Gastrocnemius medialis (tissue), 4 donors: ENCODE data around the gene TMEM150A. TPM values are rescaled to one million over a fixed set of nuclear protein-coding genes. Genes with fewer than 3 reads are reported as not detected.
A peak's percentile ranks its signal among the peaks of the same experiment; 100 is the strongest.
"Not testable (repeated sequence)": the region's sequence is repeated elsewhere in the genome, so short reads cannot be mapped to it uniquely, and the experiment has no call there.

Experiments used
- ATAC-seq, 2 donors: fragments of 150-250 bp; one replicate each; pipeline ENCODE4 v1.9.1; 2016
- DNase-seq, 2 donors: peaks; one replicate each; pipeline ENCODE4 v3.0.0-alpha.2; 2019
- H3K27ac ChIP-seq, 4 donors: fragments of 200-600 bp; sonication (generic); 1 replicate in 1 of 4; 2 replicates in 3 of 4; pipeline ENCODE4 v1.5.1; 2016 to 2018; ENCODE audit warnings: mild to moderate bottlenecking in 2 of 4, moderate library complexity in 1 of 4
- H3K27me3 ChIP-seq, 3 donors: fragments of 200-600 bp; sonication (generic) in 2 of 3; 1 replicate in 1 of 3; 2 replicates in 2 of 3; pipeline versions ENCODE4 v1.5.1 to v1.6.0; 2016 to 2019; ENCODE audit warnings: mild to moderate bottlenecking in 1 of 3, moderate library complexity in 1 of 3
- H3K36me3 ChIP-seq, 2 donors: fragments of 200-600 bp; sonication (generic) in 1 of 2; one replicate each; pipeline ENCODE4 v1.5.1; 2017 to 2018
- H3K4me1 ChIP-seq, 2 donors: fragments of 200-600 bp; sonication (generic) in 1 of 2; one replicate each; pipeline ENCODE4 v1.5.1; 2016 to 2017; ENCODE audit warnings: mild to moderate bottlenecking in 2 of 2
- H3K4me3 ChIP-seq, 4 donors: fragments of 200-600 bp; sonication (generic) in 3 of 4; 1 replicate in 1 of 4; 2 replicates in 3 of 4; pipeline ENCODE4 v1.5.1; 2016 to 2019; ENCODE audit warnings: mild to moderate bottlenecking in 2 of 4
- H3K9me3 ChIP-seq, 3 donors: fragments of 200-600 bp; sonication (generic) in 2 of 3; 1 replicate in 1 of 3; 2 replicates in 2 of 3; pipeline ENCODE4 v1.5.1; 2016 to 2019
- CTCF ChIP-seq, 5 experiments: fragments of 450-650 bp in 3 of 5; fragments of 200-600 bp in 2 of 5; sonication (generic) in 2 of 5; IDR thresholded peaks in 4 of 5; conservative IDR thresholded peaks in 1 of 5; 1 replicate in 4 of 5; 2 replicates in 1 of 5; pipeline ENCODE4 v1.5.1; 2016 to 2019; ENCODE audit warnings: antibody characterized with exemption in 5 of 5, mild to moderate bottlenecking in 3 of 5, moderate library complexity in 3 of 5
- POLR2A ChIP-seq, 2 donors: fragments of 450-650 bp; IDR thresholded peaks; one replicate each; pipeline ENCODE4 v1.6.1; 2017; ENCODE audit warnings: antibody characterized with exemption in 2 of 2, mild to moderate bottlenecking in 2 of 2, moderate library complexity in 2 of 2
- in situ Hi-C, 4 donors: fragments of 200-750 bp; cut with MboI; loops; one replicate each; pipeline versions ENCODE4 v1.15.0 to v1.8.0; 2017; ENCODE audit warnings: low sequenced_read_pairs in 4 of 4
- intact Hi-C: fragments of 100-400 bp; cut with DNase I; formaldehyde crosslinking; loops from one replicate; pipeline ENCODE4 v1.15.1; 2023; ENCODE audit warnings: low total_unique reads
- total RNA-seq, 4 donors: library from RNA; depleted of rRNA; stranded (reverse); fragments of >200 nt; gene quantifications; one replicate each; pipeline versions ENCODE4 v1.1.0 to v1.2.3, GENCODE V29; 2016

TMEM150A gene
- total RNA-seq, 4 donors from 2014 or later = 44.4 to 102 (median 80.7) TPM

GRCh38 chr2:85594715-85595300 is 7.7 kb downstream of the TMEM150A start:
- in situ Hi-C loops (no loop called here), intact Hi-C loops (no loop called here)
- H3K36me3 ChIP-seq = peaks cover 0 to 35% of the 10 kb centered on the region in 2 donors
- DNase-seq = no peak
- H3K27ac ChIP-seq = peak overlapping the region; percentile 87 to 99 (median 94)
- peak overlapping the region; percentile 55 to 98 (median 78) for H3K4me3 ChIP-seq
- ATAC-seq = peak; percentile 2 to 5
- peaks cover 53 to 58% of the 10 kb centered on the region in 2 donors for H3K4me1 ChIP-seq
- TF ChIP-seq CTCF (IDR thresholded peaks at IDR 0.05 in 4 of 5, conservative IDR thresholded peaks at IDR 0.05 in 1 of 5) = no peak
- TF ChIP-seq POLR2A (IDR thresholded peaks at IDR 0.05) = no peak
- H3K27me3 ChIP-seq = no peaks in the 10 kb centered on the region
- H3K9me3 ChIP-seq = no peaks in the 10 kb centered on the region

GRCh38 chr2:85593023-85593422 is 9.5 kb downstream of the TMEM150A start:
- DNase-seq (no peak), ATAC-seq (no peak)
- TF ChIP-seq POLR2A (IDR thresholded peaks at IDR 0.05) (no peak), CTCF (IDR thresholded peaks at IDR 0.05 in 4 of 5, conservative IDR thresholded peaks at IDR 0.05 in 1 of 5) (no peak)
- in situ Hi-C loops = no loop called here
- H3K27ac ChIP-seq = peak overlapping the region in 3 of 4 donors; percentile 13 to 99 (median 19)
- no peaks in the 10 kb centered on the region for H3K27me3 ChIP-seq
- no peaks in the 10 kb centered on the region for H3K9me3 ChIP-seq
- intact Hi-C loops = no loop called here
- no peak overlapping the region for H3K4me3 ChIP-seq
- peaks cover 67 to 73% of the 10 kb centered on the region in 2 donors for H3K4me1 ChIP-seq
- peaks cover 0 to 18% of the 10 kb centered on the region in 2 donors for H3K36me3 ChIP-seq

GRCh38 chr2:85592299-85592698 is 10.2 kb downstream of the TMEM150A start:
- in situ Hi-C loops, intact Hi-C loops, DNase-seq, H3K27me3 ChIP-seq, ATAC-seq, H3K4me3 ChIP-seq, H3K9me3 ChIP-seq: not testable (repeated sequence)
- Histone ChIP-seq H3K36me3 (peaks cover 0 to 11% of the 10 kb centered on the region in 2 donors), H3K4me1 (peaks cover 74 to 76% of the 10 kb centered on the region in 2 donors), H3K27ac (peak overlapping the region; percentile 88 to 98 (median 90))

- DNase-seq = no peak
- Histone ChIP-seq H3K36me3 (peaks cover 0 to 7% of the 10 kb centered on the region in 2 donors), H3K4me1 (peaks cover 75 to 76% of the 10 kb centered on the region in 2 donors), H3K4me3 (no peak overlapping the region), H3K27me3 (no peaks in the 10 kb centered on the region), H3K9me3 (no peaks in the 10 kb centered on the region), H3K27ac (peak overlapping the region; percentile 88 to 98 (median 90))
- TF ChIP-seq POLR2A (IDR thresholded peaks at IDR 0.05) (no peak), CTCF (IDR thresholded peaks at IDR 0.05 in 4 of 5, conservative IDR thresholded peaks at IDR 0.05 in 1 of 5) (no peak)
- intact Hi-C loops (no loop called here), in situ Hi-C loops (no loop called here)
- no peak for ATAC-seq
Measured at GRCh38 chr2:85591563-85591962, 10.9 kb downstream of the TMEM150A start.

- Histone ChIP-seq H3K27ac (peak overlapping the region; percentile 88 to 98 (median 90)), H3K9me3 (no peaks in the 10 kb centered on the region), H3K36me3 (peaks cover 0 to 7% of the 10 kb centered on the region in 2 donors), H3K27me3 (no peaks in the 10 kb centered on the region), H3K4me1 (peaks cover 76% of the 10 kb centered on the region in 2 donors), H3K4me3 (no peak overlapping the region)
- DNase-seq (no peak), ATAC-seq (no peak)
- intact Hi-C loops (no loop called here), in situ Hi-C loops (no loop called here)
- TF ChIP-seq CTCF (IDR thresholded peaks at IDR 0.05 in 4 of 5, conservative IDR thresholded peaks at IDR 0.05 in 1 of 5) (no peak), POLR2A (IDR thresholded peaks at IDR 0.05) (no peak)
Measured at GRCh38 chr2:85590950-85591349, 11.5 kb downstream of the TMEM150A start.
